ENCODE results near the gene VAX1. TPM values are rescaled to one million over a fixed set of nuclear protein-coding genes. Genes with fewer than 3 reads are reported as not detected.

Gene VAX1
- total and polyA plus RNA-seq, 10 donors: not detected

- H3K36me3 ChIP-seq: no peaks in the 10 kb centered on the region
- H3K27ac ChIP-seq: no peak overlapping the region
- H3K27me3 ChIP-seq (replicated peaks in 1 of 7): peaks cover 8 to 100% (median 98%) of the 10 kb centered on the region in 7 donors
- no peaks in the 10 kb centered on the region for H3K9me3 ChIP-seq
- peak overlapping the region in 4 of 8 donors; percentile 4 to 54 (median 13) for H3K4me3 ChIP-seq
- H3K4me1 ChIP-seq: peaks cover 12 to 70% (median 55%) of the 10 kb centered on the region in 6 donors
- DNase-seq: no peak
- 1 to 4% (median 2%) methylated on average over 36 to 72 of the region's 72 CpGs for WGBS, 5 donors
- intact Hi-C loops (cut with DNase I; ENCODE audit: low total_unique reads): no loop called here
- TF ChIP-seq CTCF (IDR thresholded peaks at IDR 0.05 in 8 of 11, conservative IDR thresholded peaks at IDR 0.05 in 3 of 11) (no peak), POLR2A (IDR thresholded peaks at IDR 0.05) (no peak), POLR2AphosphoS5 (IDR thresholded peaks at IDR 0.05) (no peak)
These were observed 3.6 kb downstream of the VAX1 start for GRCh38 chr10:117134306-117135025.

GRCh38 chr10:117134056-117134305 lies 4.1 kb downstream of the VAX1 start:
- H3K36me3 ChIP-seq: no peaks in the 10 kb centered on the region
- H3K27ac ChIP-seq: no peak overlapping the region
- TF ChIP-seq POLR2A (IDR thresholded peaks at IDR 0.05) (no peak), CTCF (IDR thresholded peaks at IDR 0.05 in 8 of 11, conservative IDR thresholded peaks at IDR 0.05 in 3 of 11) (no peak), POLR2AphosphoS5 (IDR thresholded peaks at IDR 0.05) (no peak)
- peaks cover 12 to 67% (median 55%) of the 10 kb centered on the region in 6 donors for H3K4me1 ChIP-seq
- DNase-seq: no peak
- 1 to 8% (median 3%) methylated on average over 12 to 28 of the region's 28 CpGs for WGBS, 5 donors
- peak overlapping the region in 1 of 8 donors; percentile 54 for H3K4me3 ChIP-seq
- no peaks in the 10 kb centered on the region for H3K9me3 ChIP-seq
- peaks cover 8 to 100% (median 98%) of the 10 kb centered on the region in 7 donors for H3K27me3 ChIP-seq (replicated peaks in 1 of 7)
- intact Hi-C loops (cut with DNase I; ENCODE audit: low total_unique reads): no loop called here

GRCh38 chr10:117133273-117134055 lies 4.6 kb downstream of the VAX1 start:
- 5 to 7% (median 7%) methylated on average over 30 of the region's 30 CpGs for WGBS, 5 donors

More at GRCh38 chr10:117133273-117134055, 4.6 kb downstream of the VAX1 start:
- no peak for DNase-seq
- H3K4me1 ChIP-seq: peaks cover 12 to 62% (median 54%) of the 10 kb centered on the region in 6 donors
- peak overlapping the region in 2 of 8 donors; percentile 7 to 54 for H3K4me3 ChIP-seq
- peaks cover 8 to 100% (median 98%) of the 10 kb centered on the region in 7 donors for H3K27me3 ChIP-seq (replicated peaks in 1 of 7)
- intact Hi-C loops (cut with DNase I; ENCODE audit: low total_unique reads): no loop called here
- no peaks in the 10 kb centered on the region for H3K9me3 ChIP-seq
- no peak overlapping the region for H3K27ac ChIP-seq
- no peaks in the 10 kb centered on the region for H3K36me3 ChIP-seq
- no peak for TF ChIP-seq POLR2A (IDR thresholded peaks at IDR 0.05)
- TF ChIP-seq POLR2AphosphoS5 (IDR thresholded peaks at IDR 0.05): no peak
- no peak for TF ChIP-seq CTCF (IDR thresholded peaks at IDR 0.05 in 8 of 11, conservative IDR thresholded peaks at IDR 0.05 in 3 of 11)
